Measurements from ENCODE around the gene HDAC4.

DNA sequence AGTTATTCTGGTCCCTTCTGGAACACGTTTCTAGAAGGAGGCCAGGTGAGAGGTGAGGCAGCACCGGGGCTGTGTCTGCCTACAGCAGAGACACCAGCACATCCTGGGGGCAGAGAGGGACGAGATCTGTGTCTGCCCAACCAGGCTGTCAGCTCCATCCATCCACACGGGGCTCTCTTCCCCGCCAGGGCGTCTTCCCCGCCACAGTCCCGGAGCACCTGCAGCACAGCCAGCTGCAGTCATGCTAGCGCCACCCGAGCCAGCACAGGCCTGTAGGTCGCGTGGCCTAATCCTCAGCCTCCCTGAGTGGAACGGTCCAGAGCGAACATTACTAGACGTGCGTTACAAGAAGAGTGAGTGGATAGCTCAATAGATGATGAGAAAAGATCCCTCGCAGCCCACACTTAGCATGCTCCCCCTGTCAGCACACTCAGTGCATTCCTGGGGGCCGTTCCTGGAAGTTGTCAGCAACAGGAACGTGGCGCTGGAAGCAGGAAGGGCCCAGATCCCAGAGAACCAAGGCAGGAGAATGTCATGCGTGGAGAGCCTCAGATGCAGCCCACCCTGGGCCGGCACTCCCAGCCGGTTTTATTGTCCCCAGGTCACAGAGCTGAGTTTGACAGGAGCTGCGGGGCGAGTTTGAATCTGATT, 374.0 kb downstream of the HDAC4 start:
- TF ChIP-seq GATA2 (IDR thresholded peaks at IDR 0.05; ENCODE audit: low read depth, low read length), result no peak
- TF ChIP-seq GATA3 (IDR thresholded peaks at IDR 0.05; ENCODE audit: low read depth, low read length), result no peak

Measured in SH-SY5Y (cell line).